DND-41 (cell line): ENCODE results near the gene ABI3BP.

Experiments
- EZH2 ChIP-seq: IDR thresholded peaks from 3 replicates; pipeline ENCODE4 v1.6.1; 2012; ENCODE audit warnings: borderline replicate concordance, low read depth, mild to moderate bottlenecking, moderate library complexity, low read length, inconsistent platforms; ENCODE audit not compliant: severe bottlenecking
- TF ChIP-seq, protein P1 (sequence below): IDR thresholded peaks from 2 replicates; pipeline ENCODE4 v1.5.1; 2012; ENCODE audit warnings: borderline replicate concordance, low read length, moderate library complexity, mild to moderate bottlenecking; ENCODE audit not compliant: poor library complexity, severe bottlenecking; ENCODE audit errors: extremely low read depth

GRCh38 chr3:100754563-100755334, 238.5 kb downstream of the ABI3BP start:
- TF ChIP-seq, protein P1, sequence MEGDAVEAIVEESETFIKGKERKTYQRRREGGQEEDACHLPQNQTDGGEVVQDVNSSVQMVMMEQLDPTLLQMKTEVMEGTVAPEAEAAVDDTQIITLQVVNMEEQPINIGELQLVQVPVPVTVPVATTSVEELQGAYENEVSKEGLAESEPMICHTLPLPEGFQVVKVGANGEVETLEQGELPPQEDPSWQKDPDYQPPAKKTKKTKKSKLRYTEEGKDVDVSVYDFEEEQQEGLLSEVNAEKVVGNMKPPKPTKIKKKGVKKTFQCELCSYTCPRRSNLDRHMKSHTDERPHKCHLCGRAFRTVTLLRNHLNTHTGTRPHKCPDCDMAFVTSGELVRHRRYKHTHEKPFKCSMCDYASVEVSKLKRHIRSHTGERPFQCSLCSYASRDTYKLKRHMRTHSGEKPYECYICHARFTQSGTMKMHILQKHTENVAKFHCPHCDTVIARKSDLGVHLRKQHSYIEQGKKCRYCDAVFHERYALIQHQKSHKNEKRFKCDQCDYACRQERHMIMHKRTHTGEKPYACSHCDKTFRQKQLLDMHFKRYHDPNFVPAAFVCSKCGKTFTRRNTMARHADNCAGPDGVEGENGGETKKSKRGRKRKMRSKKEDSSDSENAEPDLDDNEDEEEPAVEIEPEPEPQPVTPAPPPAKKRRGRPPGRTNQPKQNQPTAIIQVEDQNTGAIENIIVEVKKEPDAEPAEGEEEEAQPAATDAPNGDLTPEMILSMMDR, result no peak
- no peak for TF ChIP-seq EZH2
